HG02884 (cell line): ENCODE data around the gene LSM14A.

ENCODE experiments used
- ATAC-seq: cut with Tn5 transposase; IDR thresholded peaks from one replicate; pipeline ENCODE4 v1.9.1; 2021; ENCODE audit warnings: mild to moderate bottlenecking, moderate library complexity; ENCODE audit not compliant: unreplicated experiment

The LSM14A gene

DNA sequence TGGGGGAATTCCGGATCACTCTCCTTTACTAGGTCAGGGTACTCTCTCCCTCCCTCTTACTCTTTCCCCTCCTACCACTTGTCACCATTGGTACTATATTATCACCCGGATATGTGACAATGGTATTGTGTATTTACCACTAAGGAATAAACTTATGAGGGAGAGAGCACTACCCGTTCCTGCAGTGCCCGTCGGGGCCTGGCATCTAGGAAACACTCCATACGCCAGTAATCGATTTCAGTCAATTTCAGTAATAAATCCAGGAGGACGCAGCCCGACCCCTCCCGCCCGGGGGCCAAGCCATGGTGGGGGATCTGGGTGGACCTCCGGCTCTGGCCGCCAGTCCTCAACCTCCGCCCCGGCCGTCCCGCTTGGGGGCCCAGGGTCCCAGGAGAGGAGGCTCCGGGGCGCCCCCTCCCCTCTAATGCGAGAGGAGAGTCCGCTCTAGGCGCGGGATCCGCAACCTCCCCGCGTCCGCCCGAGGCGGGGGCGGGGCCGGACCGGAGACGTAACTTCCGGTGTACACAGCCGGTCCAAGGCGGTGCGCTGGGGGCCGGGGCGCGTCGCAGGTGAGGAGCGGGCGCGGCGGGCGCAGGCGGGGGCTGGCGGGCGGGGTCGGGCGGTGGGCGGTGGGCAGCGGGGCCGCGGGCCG, 81.9 kb downstream of the LSM14A start, which contains the start of gene GARRE1:
GARRE1 (plus strand) TSS at position 509 of the 652 bp plus-strand sequence. CDS start 45,920 bp downstream, outside the sequence.
- peak; percentile 85 for ATAC-seq

DNA sequence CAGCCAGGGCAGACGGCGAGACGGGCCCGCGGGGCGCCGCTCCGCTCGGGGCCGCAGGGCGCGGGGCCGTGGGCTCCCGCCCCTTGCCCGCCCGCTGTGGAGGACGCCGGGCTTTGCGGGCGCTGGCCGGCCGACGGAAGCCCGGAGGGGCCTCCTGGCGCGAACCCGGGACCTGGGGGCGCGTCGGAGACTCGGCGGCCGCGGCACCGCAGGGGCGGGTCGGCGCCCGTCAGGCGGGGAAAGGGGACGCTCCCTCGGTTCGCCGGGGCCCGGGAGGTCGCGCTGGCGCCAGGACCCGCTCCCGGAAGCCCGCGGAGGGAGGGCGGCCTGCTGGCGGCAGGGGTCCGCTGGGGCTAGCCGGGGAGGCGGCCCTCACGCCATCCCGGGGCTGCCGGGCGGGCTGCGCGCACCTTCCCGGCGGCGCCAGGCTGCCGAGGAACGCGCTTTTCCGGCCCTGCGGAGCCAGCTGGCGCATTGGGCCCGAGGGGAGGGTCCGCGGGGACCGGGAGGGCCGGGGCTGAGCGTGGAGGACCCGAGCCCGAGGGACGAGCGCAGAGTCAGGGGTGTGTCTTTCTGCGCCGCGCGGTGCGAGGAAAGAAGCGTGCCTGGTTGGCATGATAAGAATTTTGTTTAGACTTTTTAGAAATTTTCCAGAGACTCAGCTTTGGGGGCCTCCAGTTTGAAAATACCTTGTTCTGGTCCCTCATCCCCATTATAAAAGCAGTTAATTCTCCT, 82.6 kb downstream of the LSM14A start:
- peak; percentile 38 for ATAC-seq

DNA sequence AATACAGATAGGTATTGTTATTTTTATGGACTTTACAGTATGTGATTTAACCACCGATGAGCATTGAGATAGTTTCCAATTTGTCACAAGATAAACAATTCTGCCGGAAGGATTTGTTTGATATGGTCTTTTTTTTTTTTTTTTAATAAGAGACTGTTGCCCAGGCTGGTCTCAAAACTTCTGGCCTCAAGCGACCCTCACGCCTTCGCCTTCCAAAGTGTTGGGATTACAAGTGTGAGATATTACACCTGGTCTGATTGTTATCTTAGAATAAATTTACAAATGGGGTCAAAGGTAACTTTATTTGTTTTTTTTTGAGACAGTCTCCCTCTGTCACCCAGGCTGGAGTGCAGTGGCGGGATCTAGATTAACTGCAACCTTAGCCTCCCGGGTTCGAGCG, 83.2 kb downstream of the LSM14A start:
- no peak for ATAC-seq

DNA sequence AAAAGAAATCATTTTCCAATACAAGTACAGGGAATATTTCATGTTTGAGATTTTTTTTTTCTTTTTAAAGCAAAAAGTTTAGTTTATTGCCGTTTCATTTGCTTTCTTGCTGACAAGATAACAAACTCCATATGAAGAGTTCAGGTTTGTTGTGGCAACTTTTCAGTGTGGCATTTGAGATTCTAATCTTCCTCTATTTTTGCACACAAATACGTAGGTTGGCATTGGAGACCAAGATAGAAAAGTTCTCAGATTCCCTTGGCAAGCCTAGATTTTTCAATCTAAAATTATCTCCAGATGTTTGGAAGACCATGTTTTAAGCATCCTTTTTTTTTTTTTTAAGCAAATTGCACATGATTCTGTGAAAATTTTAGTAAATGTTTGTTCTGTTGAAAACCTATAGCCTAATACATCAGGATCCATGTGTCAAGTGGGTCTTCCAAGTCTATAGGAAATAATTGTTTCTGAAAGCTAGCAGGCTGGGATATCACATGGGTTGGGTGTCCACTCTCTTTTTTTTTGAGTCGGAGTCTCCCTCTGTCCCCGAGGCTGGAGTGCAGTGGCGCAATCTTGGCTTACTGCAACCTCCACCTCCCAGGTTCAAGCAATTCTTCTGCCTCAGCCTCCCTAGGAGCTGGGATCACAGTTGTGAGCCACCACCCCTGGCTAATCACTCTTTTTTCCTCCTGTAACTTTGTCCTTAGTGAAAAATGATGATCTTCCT, 84.7 kb downstream of the LSM14A start:
- no peak for ATAC-seq

DNA sequence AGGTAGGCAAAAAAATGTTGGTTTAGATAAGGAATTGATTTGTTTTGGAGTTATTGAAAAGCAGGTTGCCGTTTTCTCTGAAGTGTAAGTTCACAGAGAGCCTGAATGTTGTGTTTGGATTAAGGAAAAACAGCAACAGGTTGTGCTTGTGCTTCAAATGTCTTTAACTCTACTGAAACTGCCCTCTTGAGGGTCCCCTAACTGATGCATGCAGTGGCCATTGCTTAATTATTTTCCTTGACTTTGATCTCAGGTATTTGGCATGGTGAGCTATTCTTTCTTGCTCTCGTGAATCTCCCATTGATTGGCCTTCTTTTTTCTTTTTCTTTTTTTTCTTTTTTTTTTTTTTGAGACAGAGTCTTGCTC, 85.2 kb downstream of the LSM14A start:
- no peak for ATAC-seq

DNA sequence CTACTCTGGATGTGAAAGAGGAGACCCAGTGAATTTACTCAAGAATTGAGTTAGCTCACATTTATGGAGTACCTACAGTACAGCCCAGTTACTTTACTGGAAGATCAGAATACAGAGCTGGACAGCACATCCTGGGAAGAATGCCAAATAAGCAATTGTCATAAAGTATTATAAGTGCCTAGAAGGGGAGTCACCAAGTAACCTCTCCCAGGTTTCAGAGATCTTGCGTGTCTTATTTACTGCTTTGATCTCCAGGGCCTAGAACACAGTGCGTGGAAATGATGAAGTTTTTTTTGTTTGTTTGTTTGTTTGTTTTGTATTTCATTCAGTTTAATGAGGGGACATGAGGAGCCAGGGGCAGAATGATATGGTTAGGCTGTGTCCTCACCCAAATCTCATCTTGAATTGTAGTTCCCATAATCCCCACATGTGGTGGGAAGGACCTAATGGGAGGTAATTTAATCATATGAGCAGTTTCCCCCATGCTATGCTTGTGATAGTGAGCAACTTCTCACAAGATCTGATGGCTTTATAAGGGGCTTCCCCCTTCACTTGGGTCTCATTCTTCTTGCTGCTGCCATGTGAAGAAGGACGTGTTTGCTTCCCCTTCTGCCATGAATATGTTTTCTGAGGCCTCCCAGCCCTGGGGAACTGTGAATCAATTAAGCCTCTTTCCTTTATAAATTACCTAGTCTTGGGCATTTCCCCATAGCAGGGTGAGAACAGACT, 87.2 kb downstream of the LSM14A start:
- ATAC-seq, result no peak

DNA sequence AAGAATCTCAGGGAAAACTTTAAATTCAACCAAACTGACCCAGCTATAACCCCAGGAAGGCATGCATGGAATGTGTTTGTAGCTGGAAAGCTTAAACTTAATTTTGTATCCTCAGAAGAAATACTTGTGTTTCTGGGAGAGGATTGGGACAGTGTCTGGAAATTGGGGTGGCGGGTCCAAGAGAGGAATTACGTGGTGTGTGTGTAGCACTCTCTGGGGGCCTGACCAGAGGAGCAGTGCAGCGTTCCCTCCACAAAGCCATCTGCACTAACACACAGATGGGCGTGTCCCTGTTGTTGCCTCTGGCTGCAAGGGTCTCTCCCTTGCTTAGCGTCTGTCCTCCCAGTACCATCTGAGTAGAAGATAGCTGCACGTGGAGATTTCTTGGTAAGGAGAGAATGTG, 88.5 kb downstream of the LSM14A start:
- ATAC-seq, result no peak

DNA sequence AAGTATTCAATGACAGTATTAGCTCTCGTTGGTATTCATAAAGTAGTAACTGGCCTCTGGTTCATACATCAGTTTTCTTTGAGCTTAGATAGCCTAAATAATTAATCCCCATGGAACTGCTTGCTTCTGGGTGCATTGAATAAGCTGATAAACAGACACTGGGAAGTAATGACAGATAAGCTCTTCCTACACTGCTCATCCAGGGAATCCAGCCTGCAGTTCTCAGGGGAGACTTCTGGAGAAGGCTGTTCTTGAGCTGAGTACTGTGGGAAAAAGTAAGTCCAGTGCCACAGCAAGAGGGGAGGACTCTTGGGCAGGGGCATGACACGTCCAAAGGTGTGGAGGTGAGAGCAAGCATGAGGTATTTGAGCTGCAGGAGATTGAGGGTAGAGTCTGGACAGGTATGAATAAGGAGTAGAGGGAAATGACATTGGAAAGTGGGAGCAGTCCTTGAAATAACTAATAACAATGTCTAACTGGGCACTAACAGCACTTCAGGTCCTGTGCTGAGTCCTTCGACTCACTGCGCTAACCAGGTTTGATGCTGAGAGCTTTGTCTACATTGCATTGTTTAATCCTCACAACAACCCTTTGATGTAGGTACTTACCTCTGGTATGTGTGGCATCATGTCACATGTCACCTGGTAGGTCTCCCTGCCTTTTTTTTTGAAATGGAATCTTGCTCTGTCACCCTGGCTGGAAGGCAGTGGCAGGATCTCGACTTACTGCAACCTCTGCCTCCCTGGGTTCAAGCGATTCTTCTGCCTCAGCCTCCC, 89.2 kb downstream of the LSM14A start:
- no peak for ATAC-seq

DNA sequence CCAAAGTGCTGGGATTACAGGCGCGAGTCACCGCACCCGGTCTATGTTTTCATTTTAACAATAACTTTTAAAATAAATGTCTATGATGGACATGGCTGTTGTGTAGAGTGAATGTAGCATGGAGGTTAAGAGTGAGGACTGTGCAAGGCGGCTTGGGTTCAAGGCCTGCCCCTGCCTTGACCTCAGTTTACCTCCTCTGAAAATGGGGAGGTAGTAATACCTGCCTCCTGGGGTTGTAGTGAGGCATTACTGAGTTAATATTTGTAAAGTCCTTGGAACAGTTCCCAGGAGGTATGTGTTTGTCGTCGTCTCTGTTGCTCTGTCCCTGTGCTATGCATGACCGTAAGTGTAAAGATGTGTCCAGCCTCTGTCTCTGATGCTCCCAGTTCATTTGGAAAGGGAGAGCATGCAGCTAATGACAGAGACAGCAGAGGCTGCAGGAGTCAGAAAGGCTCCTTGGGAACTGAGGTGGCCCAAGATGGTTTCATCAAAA, 91.5 kb downstream of the LSM14A start:
- ATAC-seq, result no peak

DNA sequence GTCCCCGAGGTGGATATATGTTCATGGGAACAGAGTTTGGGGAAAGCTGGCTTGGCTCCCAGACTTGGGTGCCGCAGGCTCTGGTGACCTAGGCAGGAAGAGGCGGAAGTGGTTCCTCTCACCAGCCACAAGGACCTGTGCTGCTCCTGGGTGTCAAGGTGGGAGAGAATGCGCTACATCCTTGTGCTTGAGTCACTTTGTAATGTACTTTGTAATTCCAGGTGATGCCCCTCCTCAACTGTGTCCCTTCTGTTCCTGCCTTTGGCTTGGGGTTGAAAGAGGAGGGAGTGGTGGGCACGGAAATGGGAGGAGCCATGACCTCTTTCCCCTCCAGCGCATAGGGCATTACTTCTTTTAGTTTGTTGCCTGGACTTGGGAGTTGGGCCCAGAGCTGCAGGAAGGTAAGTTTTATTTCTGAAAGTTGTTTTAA, 92.9 kb downstream of the LSM14A start:
- no peak for ATAC-seq

DNA sequence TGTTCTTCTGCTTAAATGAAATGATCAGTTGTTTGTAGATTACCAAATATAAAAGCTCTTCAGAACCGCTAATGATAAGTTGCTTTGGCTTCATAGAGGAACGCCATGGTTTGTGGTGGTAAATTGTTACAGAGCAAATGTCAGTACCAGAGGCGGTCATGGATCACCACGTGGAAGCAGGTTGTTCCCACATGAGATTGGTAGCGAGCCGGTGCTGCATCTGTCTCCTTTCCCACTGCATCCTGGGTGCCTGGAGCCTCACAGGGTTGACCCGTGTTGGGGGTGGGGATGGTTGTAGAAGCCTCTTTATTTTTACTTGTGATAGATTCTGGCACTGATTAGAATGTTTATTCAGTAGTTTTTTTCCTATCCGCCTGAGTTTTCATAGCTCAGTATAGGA, 96.8 kb downstream of the LSM14A start:
- no peak for ATAC-seq

DNA sequence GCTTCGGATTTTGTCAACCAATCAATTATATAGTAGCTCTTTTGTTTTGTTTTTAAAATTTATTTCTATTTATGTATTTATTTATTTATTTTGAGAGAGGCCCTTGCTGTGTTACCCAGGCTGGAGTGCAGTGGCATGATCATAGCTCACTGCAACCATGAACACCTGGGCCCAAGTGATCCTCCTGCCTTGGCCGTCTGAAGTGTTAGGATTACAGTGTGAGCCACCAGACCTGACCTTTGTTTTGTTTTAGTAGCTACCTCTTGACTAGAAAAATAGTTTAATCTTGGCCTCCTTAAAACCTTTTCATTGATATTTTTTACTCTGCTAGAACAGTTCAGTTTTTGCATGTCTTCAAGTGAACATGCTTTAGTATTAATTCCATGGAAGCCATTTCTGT, 97.2 kb downstream of the LSM14A start:
- no peak for ATAC-seq

DNA sequence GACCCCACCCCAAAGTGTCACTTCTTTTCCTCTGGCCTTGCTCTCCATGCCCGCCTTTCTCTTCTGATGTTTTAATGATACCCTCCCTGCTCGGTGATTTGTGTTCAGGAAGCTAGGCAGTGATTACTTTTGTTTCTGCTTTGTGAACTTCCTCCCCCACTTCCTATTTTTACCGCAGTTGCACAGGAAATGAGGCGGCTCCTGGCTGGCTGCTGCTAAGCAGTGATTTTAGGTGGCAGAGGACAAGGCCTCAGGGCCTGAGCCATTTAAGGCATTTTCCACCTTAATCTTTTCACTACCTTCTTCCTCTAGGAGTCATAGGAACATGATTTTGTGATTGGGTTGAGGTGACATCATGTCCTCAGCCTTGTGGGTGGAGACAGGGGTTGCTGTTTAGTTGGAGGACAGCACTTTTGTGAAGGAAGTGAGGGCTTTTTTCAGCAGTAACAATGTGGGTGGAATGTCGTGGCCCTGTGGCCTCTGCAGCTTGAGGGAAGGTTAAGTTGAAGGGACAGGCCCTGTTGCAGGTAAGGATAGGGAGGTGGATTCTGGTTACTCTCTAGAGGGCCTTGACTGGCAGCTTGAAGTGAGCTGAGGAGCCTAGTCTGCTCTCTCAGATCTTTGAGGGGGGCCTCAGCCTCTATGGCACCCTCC, 97.8 kb downstream of the LSM14A start:
- peak; percentile 75 for ATAC-seq

DNA sequence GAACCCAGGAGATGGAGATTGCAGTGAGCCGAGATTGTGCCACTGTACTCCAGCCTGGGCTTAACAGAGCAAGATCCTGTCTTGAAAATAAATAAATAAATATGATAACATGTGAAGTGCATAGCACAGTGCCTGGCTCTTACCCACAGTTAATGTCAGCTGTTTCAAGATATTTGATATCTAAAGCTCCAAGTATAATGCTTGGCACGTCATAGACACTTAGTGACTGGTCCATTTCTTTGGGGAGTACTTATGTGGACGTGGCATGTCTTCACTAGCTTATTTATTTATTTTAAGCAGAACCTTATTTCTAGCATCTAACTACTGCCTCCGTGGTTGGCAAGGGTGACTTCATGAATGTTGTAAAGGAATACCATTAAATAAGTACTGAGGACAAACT, 100.8 kb downstream of the LSM14A start:
- no peak for ATAC-seq

DNA sequence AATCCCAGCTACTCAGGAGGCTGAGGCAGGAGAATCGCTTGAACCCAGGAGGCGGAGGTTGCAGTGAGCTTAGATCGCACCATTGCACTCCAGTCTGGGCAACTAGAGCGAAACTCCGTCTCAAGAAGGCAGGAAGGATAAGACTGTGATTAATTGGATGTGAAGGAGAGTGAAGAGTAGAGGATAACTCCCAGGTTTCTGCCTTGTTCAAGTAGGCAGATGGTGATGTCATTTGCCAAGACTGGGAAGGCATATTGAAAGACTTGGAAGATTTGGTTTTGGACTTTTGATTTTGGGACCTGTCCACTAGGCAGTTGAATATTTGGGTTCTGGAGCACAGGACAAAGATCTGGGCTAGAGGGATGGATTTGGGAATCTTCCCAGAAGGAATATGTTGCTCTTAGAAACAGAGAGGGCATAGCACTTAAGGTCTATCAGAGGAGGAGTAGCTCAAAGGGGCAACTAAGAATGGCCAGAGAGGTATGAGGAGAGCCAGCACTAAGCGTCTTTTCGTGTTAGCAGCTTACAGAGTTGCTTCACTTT, 102.1 kb downstream of the LSM14A start:
- ATAC-seq, result no peak

DNA sequence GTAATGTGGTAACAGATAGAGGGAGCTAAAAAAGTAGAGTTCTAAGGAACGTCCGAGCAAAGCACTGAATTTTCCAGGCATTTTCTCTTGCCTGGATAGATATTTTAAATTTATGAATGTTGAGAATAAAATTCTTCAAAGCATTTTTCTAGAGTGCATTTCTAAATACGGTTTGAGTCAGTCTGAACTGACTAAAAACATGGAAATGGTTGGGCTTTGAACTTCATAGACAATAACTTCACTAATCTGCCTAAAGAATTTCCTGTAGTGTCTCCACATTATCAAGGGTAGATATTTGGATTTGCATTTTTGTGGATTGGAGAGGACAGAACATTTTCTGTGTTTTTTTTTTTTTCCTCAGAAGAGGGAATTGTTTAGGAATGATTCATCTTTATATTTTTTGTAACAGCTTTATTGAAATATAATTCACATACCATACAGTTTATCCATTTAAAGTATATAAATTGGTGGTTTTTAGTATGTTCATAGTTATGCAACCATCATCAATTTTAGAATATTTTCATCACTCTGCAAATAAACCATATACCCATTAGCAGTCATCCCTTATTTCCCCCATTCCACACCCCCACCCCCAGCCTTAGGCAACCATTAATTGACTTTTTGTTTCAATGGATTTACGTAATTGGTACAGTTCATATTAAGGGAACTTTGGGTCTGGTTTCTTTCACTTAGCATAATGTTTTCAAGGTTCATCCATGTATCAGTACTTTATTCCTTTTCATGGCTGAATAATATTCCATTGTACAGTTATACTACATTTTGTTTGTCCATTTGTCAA, 102.7 kb downstream of the LSM14A start:
- no peak for ATAC-seq

DNA sequence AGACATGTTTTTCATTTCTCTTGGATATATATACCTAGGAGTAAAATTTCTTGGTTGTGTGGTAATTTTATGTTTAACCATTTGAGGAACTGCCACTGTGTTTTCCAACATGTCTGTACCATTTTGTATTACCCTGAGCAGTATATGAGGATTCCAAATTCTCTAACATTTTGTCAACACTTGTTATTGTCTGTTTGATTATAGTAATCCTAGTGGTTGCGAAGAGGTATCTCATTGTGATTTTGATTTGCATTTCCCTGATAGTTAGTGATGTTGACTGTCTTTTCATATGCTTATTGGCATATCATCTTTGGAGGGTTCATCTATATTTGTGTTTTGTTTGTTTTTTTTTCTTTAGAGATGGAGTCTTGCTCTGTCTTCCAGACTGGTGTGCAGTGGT, 103.4 kb downstream of the LSM14A start:
- ATAC-seq, result no peak

DNA sequence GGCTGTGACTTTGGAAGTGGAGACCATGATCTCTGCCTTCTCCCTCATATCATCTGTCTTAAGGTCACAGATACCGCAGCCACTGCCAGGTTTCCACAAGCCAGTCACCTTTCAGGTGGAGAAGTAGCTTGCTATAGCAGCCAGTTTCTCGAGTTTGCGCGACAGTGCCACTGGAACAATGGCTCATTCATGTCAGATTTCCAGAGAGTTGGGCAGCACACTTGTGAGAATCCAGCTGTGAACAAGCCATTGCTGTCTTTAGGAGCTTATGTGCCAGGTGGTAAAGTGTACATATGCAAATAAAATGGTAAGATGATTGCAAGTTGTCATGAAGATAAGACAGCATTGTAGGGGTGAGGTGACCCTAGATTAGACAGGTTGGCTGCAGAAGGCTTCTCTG, 104.3 kb downstream of the LSM14A start:
- ATAC-seq, result no peak

DNA sequence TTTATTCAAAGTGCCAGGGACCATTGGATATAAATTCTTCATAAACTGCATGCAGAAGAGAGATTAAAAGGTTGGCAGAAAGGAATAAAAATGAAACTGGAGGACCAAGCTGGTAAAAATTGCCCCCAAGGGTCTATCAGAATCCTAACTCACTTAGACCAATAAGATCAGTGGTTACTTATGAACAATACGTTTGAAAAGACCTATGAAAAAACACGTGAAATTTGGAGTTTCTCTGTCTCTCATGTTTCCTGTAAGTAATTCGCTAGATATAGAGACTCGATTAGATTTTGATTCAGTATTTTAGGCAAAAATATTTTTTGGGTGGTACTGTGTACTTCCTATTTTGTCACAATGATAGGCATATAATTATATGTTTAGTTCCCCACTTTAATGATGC, 104.9 kb downstream of the LSM14A start:
- no peak for ATAC-seq
